ENCODE measurements around the gene PPOX. TPM values are rescaled to one million over a fixed set of nuclear protein-coding genes. Genes with fewer than 3 reads are reported as not detected.

Gene PPOX
- total RNA-seq, 1 donor from 2014 or later = 9.4 TPM

- no peak for DNase-seq (ENCODE audit: low read depth)
Observed at GRCh38 chr1:161153176-161153575, 13.1 kb upstream of the PPOX start.

- DNase-seq (ENCODE audit: low read depth) = peak; percentile 91
Observed at GRCh38 chr1:161153682-161154337, 12.4 kb upstream of the PPOX start, which contains the start of gene UFC1. TSS of gene UFC1 (plus strand) at chr1:161153978. CDS start at chr1:161153998, 20 bp downstream.

GRCh38 chr1:161157867-161158266 is 8.4 kb upstream of the PPOX start:
- no peak for DNase-seq (ENCODE audit: low read depth)

GRCh38 chr1:161158316-161159010 is 7.8 kb upstream of the PPOX start:
- no peak for DNase-seq (ENCODE audit: low read depth)

- peak; percentile 93 for DNase-seq (ENCODE audit: low read depth)
Observed at GRCh38 chr1:161159087-161159912, 6.9 kb upstream of the PPOX start, which contains the start of gene USP21. TSS of gene USP21 (plus strand) at chr1:161159500. CDS start at chr1:161160641, 1,141 bp downstream.

GRCh38 chr1:161159913-161160243 is 6.3 kb upstream of the PPOX start:
- no peak for DNase-seq (ENCODE audit: low read depth)

GRCh38 chr1:161160671-161161145 is 5.5 kb upstream of the PPOX start:
- DNase-seq (ENCODE audit: low read depth) = no peak

GRCh38 chr1:161161652-161162051 is 4.6 kb upstream of the PPOX start:
- DNase-seq (ENCODE audit: low read depth) = no peak

GRCh38 chr1:161162052-161162451 is 4.2 kb upstream of the PPOX start:
- no peak for DNase-seq (ENCODE audit: low read depth)

- no peak for DNase-seq (ENCODE audit: low read depth)
Observed at GRCh38 chr1:161162806-161163205, 3.4 kb upstream of the PPOX start.

GRCh38 chr1:161163793-161164192 is 2.4 kb upstream of the PPOX start:
- no peak for DNase-seq (ENCODE audit: low read depth)

- no peak for DNase-seq (ENCODE audit: low read depth)
Observed at GRCh38 chr1:161164901-161165610, 1.2 kb upstream of the PPOX start.

- DNase-seq (ENCODE audit: low read depth) = no peak
Observed at GRCh38 chr1:161166669-161167548, 683 bp downstream of the PPOX start.

- DNase-seq (ENCODE audit: low read depth) = no peak
Observed at GRCh38 chr1:161168906-161169305, 2.7 kb downstream of the PPOX start.

GRCh38 chr1:161171191-161171590 is 5.0 kb downstream of the PPOX start:
- no peak for DNase-seq (ENCODE audit: low read depth)

- no peak for DNase-seq (ENCODE audit: low read depth)
Observed at GRCh38 chr1:161171696-161172095, 5.5 kb downstream of the PPOX start.

GRCh38 chr1:161172349-161172748 is 6.1 kb downstream of the PPOX start:
- DNase-seq (ENCODE audit: low read depth) = no peak

- peak; percentile 74 for DNase-seq (ENCODE audit: low read depth)
Observed at GRCh38 chr1:161172776-161173376, 6.7 kb downstream of the PPOX start.

GRCh38 chr1:161173711-161174110 is 7.5 kb downstream of the PPOX start:
- no peak for DNase-seq (ENCODE audit: low read depth)

GRCh38 chr1:161174911-161175310 is 8.7 kb downstream of the PPOX start:
- DNase-seq (ENCODE audit: low read depth) = no peak

All from myocyte (in vitro differentiated cells).